Subcutaneous adipose tissue (tissue), 4 donors: ENCODE measurements around the gene CTDSP2. TPM values are rescaled to one million over a fixed set of nuclear protein-coding genes. Genes with fewer than 3 reads are reported as not detected.

Experiments used
- total RNA-seq, 4 donors: library from RNA; depleted of rRNA; stranded (reverse); fragments of >200 nt; gene quantifications; one replicate each; pipeline ENCODE4 v1.1.0, GENCODE V29; 2016
- TF ChIP-seq, protein P1 (sequence below): fragments of 450-650 bp; IDR thresholded peaks from one replicate; pipeline ENCODE4 v1.5.1; 2016; ENCODE audit warnings: low read depth, mild to moderate bottlenecking, control low read depth, antibody characterized with exemption, moderate library complexity

CTDSP2 gene
- total RNA-seq, 4 donors from 2014 or later: 126 to 167 (median 139) TPM

- TF ChIP-seq, protein P1, sequence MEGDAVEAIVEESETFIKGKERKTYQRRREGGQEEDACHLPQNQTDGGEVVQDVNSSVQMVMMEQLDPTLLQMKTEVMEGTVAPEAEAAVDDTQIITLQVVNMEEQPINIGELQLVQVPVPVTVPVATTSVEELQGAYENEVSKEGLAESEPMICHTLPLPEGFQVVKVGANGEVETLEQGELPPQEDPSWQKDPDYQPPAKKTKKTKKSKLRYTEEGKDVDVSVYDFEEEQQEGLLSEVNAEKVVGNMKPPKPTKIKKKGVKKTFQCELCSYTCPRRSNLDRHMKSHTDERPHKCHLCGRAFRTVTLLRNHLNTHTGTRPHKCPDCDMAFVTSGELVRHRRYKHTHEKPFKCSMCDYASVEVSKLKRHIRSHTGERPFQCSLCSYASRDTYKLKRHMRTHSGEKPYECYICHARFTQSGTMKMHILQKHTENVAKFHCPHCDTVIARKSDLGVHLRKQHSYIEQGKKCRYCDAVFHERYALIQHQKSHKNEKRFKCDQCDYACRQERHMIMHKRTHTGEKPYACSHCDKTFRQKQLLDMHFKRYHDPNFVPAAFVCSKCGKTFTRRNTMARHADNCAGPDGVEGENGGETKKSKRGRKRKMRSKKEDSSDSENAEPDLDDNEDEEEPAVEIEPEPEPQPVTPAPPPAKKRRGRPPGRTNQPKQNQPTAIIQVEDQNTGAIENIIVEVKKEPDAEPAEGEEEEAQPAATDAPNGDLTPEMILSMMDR: no peak
Measured at GRCh38 chr12:57865084-57865751, 18.7 kb upstream of the CTDSP2 start.

- TF ChIP-seq, protein P1: no peak
Measured at GRCh38 chr12:57864442-57865083, 18.0 kb upstream of the CTDSP2 start.

GRCh38 chr12:57863676-57864075, 17.1 kb upstream of the CTDSP2 start:
- TF ChIP-seq, protein P1: no peak

- TF ChIP-seq, protein P1: no peak
Measured at GRCh38 chr12:57861967-57862366, 15.4 kb upstream of the CTDSP2 start.

DNA sequence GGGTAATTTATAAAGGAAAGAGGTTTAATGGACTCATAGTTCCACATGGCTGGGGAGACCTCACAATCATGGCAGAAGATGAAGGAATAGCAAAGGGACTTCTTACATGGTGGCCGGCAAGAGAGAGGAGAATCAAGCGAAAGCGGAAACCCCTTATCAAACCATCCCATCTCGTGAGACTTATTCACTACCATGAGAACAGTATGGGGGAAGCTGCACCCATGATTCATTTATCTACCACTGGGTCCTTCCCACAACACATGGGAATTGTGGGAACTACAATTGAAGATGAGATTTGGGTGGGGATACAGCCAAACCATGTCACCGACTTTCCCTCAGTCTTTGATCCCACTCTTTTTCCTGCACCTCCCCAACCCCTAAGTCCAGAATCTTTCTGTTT, 12.6 kb upstream of the CTDSP2 start:
- TF ChIP-seq, protein P1: no peak

DNA sequence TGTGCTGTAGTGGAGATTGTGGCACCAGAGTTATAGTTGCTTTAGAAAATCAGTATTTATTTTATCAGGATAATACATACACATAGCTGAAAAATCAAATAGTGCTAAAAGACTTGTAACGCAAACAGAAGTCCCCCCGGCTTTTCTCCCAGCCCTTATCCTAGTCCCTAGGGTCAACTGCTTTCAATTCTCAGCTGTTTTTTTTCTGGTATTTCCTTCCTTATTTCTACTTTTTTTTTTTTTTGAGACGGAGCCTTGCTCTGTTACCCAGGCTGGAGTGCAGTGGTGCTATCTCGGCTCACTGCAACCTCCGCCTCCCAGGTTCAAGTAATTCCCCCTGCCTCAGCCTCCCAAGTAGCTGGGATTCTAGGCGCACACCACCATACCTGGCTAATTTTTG, 8.4 kb upstream of the CTDSP2 start:
- TF ChIP-seq, protein P1: no peak

DNA sequence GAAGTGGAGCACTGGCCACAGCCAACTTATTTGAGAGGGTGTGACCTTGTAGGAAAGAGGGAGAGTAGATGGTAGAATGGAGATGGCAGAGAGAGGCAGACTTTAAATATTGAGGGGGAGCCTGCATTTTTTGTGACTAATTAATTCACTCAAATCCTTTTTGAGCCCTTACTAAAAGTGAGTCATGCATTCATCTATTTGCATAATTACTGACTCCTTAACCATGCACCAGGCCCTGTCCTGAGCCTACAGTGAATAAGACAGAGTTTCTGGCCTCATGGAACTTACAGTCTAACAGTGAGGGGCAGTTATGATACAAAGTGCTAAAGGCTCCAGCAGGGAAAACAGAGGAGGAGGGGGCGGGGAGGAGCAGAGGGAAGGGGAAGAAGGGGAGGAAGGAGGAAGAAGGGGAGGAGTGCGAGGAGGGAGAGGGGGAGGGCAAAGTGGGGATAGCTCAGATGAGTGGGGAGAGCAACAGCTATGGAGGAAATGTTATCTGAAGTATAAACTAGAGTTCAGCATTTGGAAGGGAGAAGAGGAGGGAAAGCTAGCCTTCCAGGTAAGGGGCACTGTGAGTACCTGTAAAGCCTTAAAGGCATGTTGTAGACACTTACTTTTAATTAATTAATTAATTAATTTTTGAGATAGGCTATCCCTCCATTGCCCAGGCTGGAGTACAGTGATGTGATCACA, 7.5 kb upstream of the CTDSP2 start:
- TF ChIP-seq, protein P1: no peak
